Renal cortex interstitium (tissue), 11 donors: Measurements from ENCODE around the gene NSUN6. TPM values are rescaled to one million over a fixed set of nuclear protein-coding genes. Genes with fewer than 3 reads are reported as not detected.

Experiments used
- DNase-seq, 11 donors: peaks; one replicate each; pipeline ENCODE4 v3.0.0-alpha.2; 2013; ENCODE audit warnings: low read depth in 9 of 11, low spot score in 4 of 11; ENCODE audit errors: extremely low read depth in 1 of 11
- polyA plus RNA-seq, 3 donors: library from polyadenylated mRNA; unstranded; fragments of 120-200 nt; gene quantifications; one replicate each; pipeline ENCODE4 v1.2.1, GENCODE V29; 2013; ENCODE audit not compliant: insufficient read length in 3 of 3

Gene NSUN6
- polyA plus RNA-seq, 3 donors: 21.5 to 41.0 (median 27.4) TPM

- DNase-seq: peak in 9 of 11 donors; percentile 4 to 45 (median 36)
Observed at GRCh38 chr10:18533896-18534295, 117.5 kb downstream of the NSUN6 start.

GRCh38 chr10:18532881-18533535 is 118.4 kb downstream of the NSUN6 start:
- DNase-seq: no peak

GRCh38 chr10:18528292-18528691 is 123.1 kb downstream of the NSUN6 start:
- DNase-seq: no peak

DNA sequence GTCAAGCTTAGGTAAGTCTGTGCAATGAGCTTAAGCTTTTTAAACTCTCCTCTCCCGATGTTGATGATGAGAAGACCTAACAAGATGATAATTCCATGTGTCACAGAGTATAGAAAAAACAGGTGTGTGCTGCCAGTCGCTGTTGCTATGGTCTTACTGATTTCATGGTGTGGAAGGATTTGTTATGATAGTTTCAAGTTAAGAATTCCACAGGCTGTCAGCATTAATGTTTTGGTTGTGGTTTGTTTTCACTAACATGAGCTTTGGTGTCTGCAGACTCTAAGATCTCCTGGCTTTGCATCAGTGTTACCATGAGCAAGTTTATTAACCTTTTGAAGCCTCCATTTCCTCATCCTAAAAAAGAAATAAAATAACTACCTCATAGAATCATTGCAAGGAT is 123.7 kb downstream of the NSUN6 start:
- DNase-seq: peak in 2 of 11 donors; percentile 4 to 27

- no peak for DNase-seq
Observed at GRCh38 chr10:18523858-18524257, 127.5 kb downstream of the NSUN6 start.

GRCh38 chr10:18523025-18523424 is 128.4 kb downstream of the NSUN6 start:
- DNase-seq: no peak

DNA sequence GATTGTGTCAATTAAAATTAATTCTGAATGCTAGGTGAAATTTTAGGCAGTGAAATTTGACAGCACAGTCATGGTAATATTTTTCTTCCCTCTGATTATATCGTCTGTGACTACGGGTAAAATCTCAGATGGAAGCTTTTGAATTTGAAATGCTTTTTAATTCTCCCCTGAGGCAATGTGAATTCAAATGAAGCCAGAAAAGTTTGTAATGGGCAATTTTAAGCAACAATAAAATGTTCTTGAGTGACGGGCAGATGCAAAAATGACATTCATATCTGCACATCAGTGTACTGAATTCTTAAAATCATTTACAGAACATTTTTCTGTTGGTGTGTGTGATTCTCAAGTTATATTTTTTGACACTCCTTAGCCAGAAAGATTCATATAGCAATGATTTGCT is 134.5 kb downstream of the NSUN6 start:
- DNase-seq: no peak

- no peak for DNase-seq
Observed at GRCh38 chr10:18514537-18514936, 136.8 kb downstream of the NSUN6 start.

- no peak for DNase-seq
Observed at GRCh38 chr10:18508587-18508986, 142.8 kb downstream of the NSUN6 start.

GRCh38 chr10:18505456-18506118 is 145.8 kb downstream of the NSUN6 start:
- no peak for DNase-seq

GRCh38 chr10:18504161-18504560 is 147.2 kb downstream of the NSUN6 start:
- DNase-seq: no peak

- no peak for DNase-seq
Observed at GRCh38 chr10:18501629-18502028, 149.8 kb downstream of the NSUN6 start.

GRCh38 chr10:18501198-18501597 is 150.2 kb downstream of the NSUN6 start:
- DNase-seq: no peak

DNA sequence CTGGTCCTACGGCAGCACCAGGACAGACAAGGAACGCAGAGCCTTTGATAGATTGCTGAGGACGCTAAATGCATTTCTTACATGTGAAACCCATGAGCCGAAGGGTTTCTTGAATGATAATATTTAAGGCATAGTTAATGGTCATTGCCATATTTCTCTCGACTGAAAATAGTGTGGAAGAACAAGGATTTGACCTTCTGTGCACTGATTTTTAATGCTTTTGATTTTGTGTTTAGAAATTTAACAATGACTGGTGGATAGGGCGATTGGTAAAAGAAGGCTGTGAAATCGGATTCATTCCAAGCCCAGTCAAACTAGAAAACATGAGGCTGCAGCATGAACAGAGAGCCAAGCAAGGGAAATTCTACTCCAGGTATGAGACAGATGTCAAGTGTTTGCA is 150.8 kb downstream of the NSUN6 start:
- no peak for DNase-seq

GRCh38 chr10:18498998-18499397 is 152.4 kb downstream of the NSUN6 start:
- no peak for DNase-seq

DNA sequence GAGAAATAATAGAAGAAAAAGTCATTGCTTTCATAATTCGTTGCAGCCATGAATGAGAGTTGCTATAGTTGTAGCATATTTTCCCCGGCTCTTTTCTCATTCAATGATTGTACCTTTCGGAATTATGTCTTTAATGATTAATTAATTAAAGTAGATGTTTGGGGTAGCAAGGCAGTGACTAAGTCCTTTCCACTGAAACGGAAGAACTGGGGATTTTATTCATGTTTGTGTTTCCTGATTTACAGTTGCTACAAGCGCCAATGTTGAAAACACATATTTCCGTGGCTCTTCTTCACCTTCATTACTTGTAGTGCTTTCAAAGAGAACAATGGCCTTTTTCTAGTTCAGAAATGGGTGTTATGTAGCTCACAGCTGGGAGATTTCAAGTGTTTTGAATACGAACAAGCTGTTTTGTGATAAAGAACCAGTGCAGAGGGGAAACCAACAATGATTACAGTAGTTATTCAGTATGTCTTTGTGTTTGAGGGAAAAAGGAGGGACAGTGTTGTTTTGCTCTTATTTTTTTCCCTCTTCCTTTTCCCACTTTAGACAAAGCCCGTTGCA is 153.5 kb downstream of the NSUN6 start:
- peak in 3 of 11 donors; percentile 8 to 24 (median 9) for DNase-seq

Other genes with a start within 250 kb of the NSUN6 start
- gene ARL5B, start 7.8 kb upstream of the NSUN6 start, polyA plus RNA-seq: 10 to 100 TPM; 39.9 to 49.8 (median 44.0) TPM